Suppressor macrophage treated with lipopolysaccharide for 4 hours (primary cell): ENCODE data around the gene GRIN1.

Experiments used
- DNase-seq: peaks from one replicate; pipeline ENCODE4 v3.0.0-alpha.2; 2020

Gene GRIN1

GRCh38 chr9:137198051-137198901, 59.3 kb downstream of the GRIN1 start:
- DNase-seq: no peak

GRCh38 chr9:137198902-137199283, 59.9 kb downstream of the GRIN1 start:
- DNase-seq: no peak

GRCh38 chr9:137199411-137200121, 60.6 kb downstream of the GRIN1 start:
- DNase-seq: no peak

- DNase-seq: peak; percentile 100
Measured at GRCh38 chr9:137200311-137201204, 61.6 kb downstream of the GRIN1 start, which contains the start of gene TPRN. Gene TPRN, minus strand, starts transcription at chr9:137200741. Its CDS starts 30 bp downstream, at chr9:137200711.

GRCh38 chr9:137201205-137201868, 62.4 kb downstream of the GRIN1 start:
- DNase-seq: no peak

- DNase-seq: no peak
Measured at GRCh38 chr9:137202966-137203365, 64.0 kb downstream of the GRIN1 start.

- DNase-seq: no peak
Measured at GRCh38 chr9:137204731-137205125, 65.8 kb downstream of the GRIN1 start.

- peak; percentile 93 for DNase-seq
Measured at GRCh38 chr9:137205126-137206069, 66.4 kb downstream of the GRIN1 start, which contains the start of the genes NDOR1 and TMEM203. Gene NDOR1, plus strand, starts transcription at chr9:137205700. Its CDS starts 78 bp downstream, at chr9:137205778. Gene TMEM203, minus strand, starts transcription at chr9:137205648. Its CDS starts 234 bp downstream, at chr9:137205414.

GRCh38 chr9:137206602-137207001, 67.6 kb downstream of the GRIN1 start:
- no peak for DNase-seq

GRCh38 chr9:137211532-137211931, 72.6 kb downstream of the GRIN1 start:
- no peak for DNase-seq

GRCh38 chr9:137212520-137212919, 73.6 kb downstream of the GRIN1 start:
- DNase-seq: no peak

GRCh38 chr9:137213160-137214060, 74.5 kb downstream of the GRIN1 start:
- no peak for DNase-seq

- DNase-seq: no peak
Measured at GRCh38 chr9:137214620-137215019, 75.7 kb downstream of the GRIN1 start.

- no peak for DNase-seq
Measured at GRCh38 chr9:137215196-137215986, 76.4 kb downstream of the GRIN1 start.

GRCh38 chr9:137216188-137216965, 77.4 kb downstream of the GRIN1 start:
- no peak for DNase-seq

- DNase-seq: no peak
Measured at GRCh38 chr9:137217276-137218211, 78.6 kb downstream of the GRIN1 start.

- DNase-seq: no peak
Measured at GRCh38 chr9:137218212-137218753, 79.3 kb downstream of the GRIN1 start.
